ENCODE measurements around the gene TRPT1.

DNA sequence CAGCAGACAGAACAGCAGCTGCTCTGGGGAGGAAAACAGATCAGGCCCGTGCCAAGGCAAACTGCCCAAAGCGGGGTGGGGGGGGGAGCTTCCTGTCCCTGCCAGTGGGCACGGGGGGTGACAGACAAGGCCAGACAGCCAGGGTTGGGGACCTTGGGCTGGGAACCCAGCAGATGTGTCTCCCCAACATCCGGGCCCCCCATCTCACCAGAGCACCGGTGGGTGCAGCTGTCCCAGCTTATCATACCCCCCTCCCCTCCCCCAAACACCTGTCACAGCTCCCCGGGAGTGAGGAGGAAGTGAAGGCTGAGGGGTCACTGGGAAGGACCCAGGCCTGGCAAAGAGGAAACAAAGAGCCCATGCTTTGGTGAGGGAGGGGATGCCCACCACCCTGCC lies 19.4 kb upstream of the TRPT1 start:
- TF ChIP-seq, protein P1, sequence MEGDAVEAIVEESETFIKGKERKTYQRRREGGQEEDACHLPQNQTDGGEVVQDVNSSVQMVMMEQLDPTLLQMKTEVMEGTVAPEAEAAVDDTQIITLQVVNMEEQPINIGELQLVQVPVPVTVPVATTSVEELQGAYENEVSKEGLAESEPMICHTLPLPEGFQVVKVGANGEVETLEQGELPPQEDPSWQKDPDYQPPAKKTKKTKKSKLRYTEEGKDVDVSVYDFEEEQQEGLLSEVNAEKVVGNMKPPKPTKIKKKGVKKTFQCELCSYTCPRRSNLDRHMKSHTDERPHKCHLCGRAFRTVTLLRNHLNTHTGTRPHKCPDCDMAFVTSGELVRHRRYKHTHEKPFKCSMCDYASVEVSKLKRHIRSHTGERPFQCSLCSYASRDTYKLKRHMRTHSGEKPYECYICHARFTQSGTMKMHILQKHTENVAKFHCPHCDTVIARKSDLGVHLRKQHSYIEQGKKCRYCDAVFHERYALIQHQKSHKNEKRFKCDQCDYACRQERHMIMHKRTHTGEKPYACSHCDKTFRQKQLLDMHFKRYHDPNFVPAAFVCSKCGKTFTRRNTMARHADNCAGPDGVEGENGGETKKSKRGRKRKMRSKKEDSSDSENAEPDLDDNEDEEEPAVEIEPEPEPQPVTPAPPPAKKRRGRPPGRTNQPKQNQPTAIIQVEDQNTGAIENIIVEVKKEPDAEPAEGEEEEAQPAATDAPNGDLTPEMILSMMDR (IDR thresholded peaks at IDR 0.05 in 4 of 5, conservative IDR thresholded peaks at IDR 0.05 in 1 of 5), result no peak
- TF ChIP-seq POLR2A (IDR thresholded peaks at IDR 0.05), result no peak

All from gastrocnemius medialis (tissue), 4 donors.